Activated T-cell treated with anti-CD3 and anti-CD28 coated beads for 48 hours (primary cell): ENCODE measurements around the gene ATG16L1.

Experiments
- DNase-seq: peaks from one replicate; pipeline ENCODE4 v3.0.0-alpha.2; 2020; ENCODE audit warnings: low read depth

Gene ATG16L1

GRCh38 chr2:233295891-233296290, 44.4 kb downstream of the ATG16L1 start:
- DNase-seq: no peak

- DNase-seq: no peak
Observed at GRCh38 chr2:233297076-233297475, 45.6 kb downstream of the ATG16L1 start.

- no peak for DNase-seq
Observed at GRCh38 chr2:233300401-233300800, 48.9 kb downstream of the ATG16L1 start.

- DNase-seq: no peak
Observed at GRCh38 chr2:233301248-233301647, 49.8 kb downstream of the ATG16L1 start.

- DNase-seq: no peak
Observed at GRCh38 chr2:233301811-233302210, 50.3 kb downstream of the ATG16L1 start.

GRCh38 chr2:233303252-233303651, 51.8 kb downstream of the ATG16L1 start:
- no peak for DNase-seq

GRCh38 chr2:233307565-233307964, 56.1 kb downstream of the ATG16L1 start, which contains the start of gene SAG:
SAG (plus strand) TSS chr2:233307816; CDS start chr2:233309190, 1,374 bp downstream.
- no peak for DNase-seq

DNA sequence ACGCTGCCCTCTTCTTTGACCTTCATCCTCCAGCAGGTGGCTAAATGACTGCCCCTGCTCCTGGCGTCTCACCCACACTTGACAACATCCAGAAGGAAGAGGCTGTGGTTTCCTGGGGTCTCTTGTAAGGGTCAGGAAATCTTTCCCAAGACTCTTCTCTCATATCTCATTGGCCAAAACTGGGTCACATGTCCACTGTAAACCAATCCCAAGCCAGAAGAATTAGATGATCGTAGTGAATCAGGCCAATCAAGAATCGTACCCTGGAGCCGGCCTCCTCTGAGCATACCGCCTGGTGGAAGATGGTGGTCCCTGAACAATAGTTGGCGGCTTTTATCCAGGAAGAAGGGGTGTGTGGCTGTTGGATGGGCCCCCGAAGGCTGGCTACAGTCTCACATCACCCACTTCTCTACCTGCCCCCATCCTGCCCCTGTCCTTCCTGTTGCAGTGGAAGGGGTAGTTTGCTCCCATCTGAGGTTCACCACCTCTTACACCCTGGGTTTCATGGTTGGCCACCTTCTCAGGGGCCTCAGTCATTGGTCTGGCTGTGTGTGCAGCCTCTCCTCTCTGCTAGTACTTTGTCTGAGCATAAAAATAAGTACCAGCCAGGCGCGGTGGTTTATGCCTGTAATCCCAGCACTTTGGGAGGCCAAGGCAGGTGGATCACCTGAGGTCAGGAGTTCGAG, 59.9 kb downstream of the ATG16L1 start:
- DNase-seq: no peak

DNA sequence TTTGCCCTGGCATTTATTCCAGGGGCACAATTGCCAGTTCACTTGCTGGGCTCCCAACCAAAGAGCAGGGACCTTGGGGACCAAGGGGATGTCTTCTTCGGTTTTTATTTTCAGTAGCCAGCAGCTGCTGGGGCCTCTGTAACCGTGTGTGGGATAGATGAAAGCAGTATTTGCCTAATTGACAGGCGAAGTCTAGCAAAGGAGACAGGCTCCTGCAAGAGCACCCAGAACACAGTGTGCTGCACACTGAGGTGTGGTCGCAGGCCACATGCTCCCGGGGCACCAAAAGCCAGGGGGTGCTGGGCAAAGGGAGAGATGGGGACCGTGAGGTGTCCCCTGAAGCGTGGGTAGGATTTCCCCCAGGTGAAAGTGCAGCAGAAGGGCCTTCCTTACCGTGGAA, 61.4 kb downstream of the ATG16L1 start:
- no peak for DNase-seq

- DNase-seq: no peak
Observed at GRCh38 chr2:233314180-233314925, 62.9 kb downstream of the ATG16L1 start.

DNA sequence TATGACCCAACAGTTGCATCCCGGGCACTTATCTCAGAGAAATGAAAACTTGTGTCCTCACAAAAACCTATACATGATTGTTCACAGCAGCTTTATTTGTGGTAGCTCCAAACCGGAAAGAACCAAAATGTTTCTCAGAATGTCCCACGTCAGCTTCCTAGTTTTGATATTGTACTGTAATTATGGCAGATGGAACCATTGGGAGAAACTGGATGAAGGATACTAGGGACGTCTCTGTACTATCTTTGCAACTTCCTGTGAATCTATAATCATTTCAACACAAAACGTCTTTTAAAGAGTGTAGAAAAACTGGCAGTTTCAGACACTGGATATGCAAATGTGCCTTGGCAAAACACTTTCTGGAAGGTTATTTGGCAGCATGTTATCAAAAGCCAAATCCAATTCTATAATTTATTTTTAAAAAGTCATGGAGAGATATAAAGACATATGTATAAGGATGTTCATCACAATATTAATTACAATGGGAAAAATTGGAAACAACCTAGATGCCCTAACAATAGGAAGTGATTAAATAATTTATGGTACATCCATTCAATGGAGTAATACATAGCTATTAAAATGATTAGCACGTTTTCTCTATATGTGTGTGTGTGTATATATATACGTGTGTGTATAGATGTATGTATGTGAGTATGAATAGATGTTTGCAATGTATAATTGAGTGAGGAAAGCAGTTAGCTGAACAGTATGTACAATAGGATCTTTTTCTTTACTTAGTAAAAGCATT, 65.9 kb downstream of the ATG16L1 start:
- no peak for DNase-seq

DNA sequence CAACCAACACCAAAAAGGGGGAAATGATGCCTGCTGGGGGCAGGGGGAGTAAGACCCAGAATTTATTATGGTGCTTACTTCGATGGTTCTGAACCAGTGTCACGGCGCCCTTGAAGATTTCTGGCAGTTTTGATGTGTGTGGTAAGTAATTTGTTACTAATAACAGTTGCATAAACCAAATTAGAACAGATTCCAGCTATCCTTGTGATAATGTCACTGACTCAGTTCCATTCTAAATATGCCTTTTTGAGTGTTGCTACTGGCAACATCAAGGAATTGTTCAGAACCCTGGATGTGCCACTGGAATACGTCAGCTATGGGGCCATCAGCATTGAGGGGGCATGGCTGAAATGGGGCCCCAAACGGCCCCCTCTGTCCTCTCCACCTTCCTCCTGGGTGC, 67.8 kb downstream of the ATG16L1 start:
- no peak for DNase-seq

GRCh38 chr2:233320470-233320869, 69.0 kb downstream of the ATG16L1 start:
- DNase-seq: no peak

- no peak for DNase-seq
Observed at GRCh38 chr2:233321166-233321565, 69.7 kb downstream of the ATG16L1 start.

GRCh38 chr2:233323851-233324250, 72.4 kb downstream of the ATG16L1 start:
- DNase-seq: no peak

GRCh38 chr2:233325256-233325655, 73.8 kb downstream of the ATG16L1 start:
- DNase-seq: no peak

DNA sequence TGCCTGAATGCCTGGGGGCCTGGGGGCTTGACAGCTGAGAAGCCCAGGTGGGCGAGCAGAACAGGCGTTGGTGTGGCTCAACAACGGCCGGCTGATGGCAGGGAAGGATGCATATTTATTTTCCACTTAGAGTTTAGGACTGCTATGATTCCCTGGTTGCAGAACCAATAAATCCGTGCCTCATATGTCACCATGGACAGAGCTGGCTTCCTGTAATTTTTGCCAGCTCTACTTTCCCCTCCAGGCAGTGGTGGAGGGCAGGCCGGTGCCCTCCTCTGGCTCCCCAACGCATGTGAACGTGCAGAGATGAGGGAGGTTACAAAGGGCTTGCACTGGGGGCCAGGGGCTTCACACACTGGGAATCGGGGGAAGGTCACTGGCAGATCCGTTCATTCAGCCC, 74.3 kb downstream of the ATG16L1 start:
- no peak for DNase-seq

GRCh38 chr2:233326500-233326899, 75.0 kb downstream of the ATG16L1 start:
- DNase-seq: no peak

DNA sequence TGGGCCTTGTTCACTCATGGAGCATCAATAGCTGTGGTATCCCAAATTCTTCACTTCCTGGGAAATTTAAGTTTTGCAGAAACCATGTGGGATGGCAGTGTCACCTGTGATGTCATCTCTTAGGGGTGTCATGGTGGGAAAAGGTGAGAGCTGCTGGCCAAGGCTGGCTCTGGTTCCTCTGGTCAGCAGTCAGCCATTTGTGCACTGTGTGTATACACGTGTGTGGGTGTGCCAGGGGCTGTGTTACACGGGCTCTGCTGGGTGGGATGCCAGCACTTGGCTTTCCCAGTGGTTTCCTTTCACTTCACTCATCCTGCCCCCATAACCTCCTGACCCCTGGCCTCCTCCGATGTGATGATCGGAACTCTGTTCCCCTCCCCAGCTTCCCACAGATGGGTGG, 77.4 kb downstream of the ATG16L1 start:
- DNase-seq: no peak

GRCh38 chr2:233329489-233330135, 78.1 kb downstream of the ATG16L1 start:
- DNase-seq: no peak

GRCh38 chr2:233331536-233331935, 80.1 kb downstream of the ATG16L1 start:
- DNase-seq: peak; percentile 42

DNA sequence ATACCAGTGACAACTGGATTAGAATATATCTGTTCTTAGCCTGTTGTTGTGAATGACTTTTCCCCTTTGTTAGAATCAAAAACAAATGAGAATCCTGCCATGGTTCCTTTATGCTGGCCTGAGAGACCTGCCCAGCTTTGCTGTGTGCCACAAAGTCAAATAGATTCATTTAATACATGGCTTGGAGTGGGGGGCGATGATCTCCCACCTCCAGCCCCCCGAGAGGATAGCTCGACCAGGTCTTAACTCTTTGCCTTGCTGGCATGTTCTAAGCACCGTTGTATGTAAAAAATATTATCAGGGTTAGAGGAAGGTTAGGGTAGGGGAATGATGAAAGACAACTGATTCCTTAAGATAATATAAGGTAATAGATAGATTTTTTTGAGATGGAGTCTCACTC, 80.7 kb downstream of the ATG16L1 start:
- DNase-seq: no peak
